Vagina (tissue), 2 donors: ENCODE measurements around the gene SSX2IP.

Experiments
- CTCF ChIP-seq, 3 experiments: fragments of 450-650 bp in 2 of 3; fragments of 200-600 bp in 1 of 3; sonication (generic) in 1 of 3; IDR thresholded peaks; one replicate each; pipeline ENCODE4 v1.5.1; 2017 to 2019; ENCODE audit warnings: antibody characterized with exemption in 3 of 3, mild to moderate bottlenecking in 2 of 3, moderate library complexity in 2 of 3
- POLR2A ChIP-seq, 2 donors: fragments of 450-650 bp; IDR thresholded peaks; one replicate each; pipeline ENCODE4 v1.6.1; 2017; ENCODE audit warnings: antibody characterized with exemption in 2 of 2, mild to moderate bottlenecking in 2 of 2, moderate library complexity in 2 of 2
- POLR2AphosphoS5 ChIP-seq, 2 donors: sonication (generic); formaldehyde crosslinking; IDR thresholded peaks; one replicate each; pipeline ENCODE4 v1.9.0; 2017; ENCODE audit warnings: antibody characterized with exemption in 2 of 2, mild to moderate bottlenecking in 2 of 2, low read depth in 1 of 2; ENCODE audit not compliant: insufficient read depth in 1 of 2

DNA sequence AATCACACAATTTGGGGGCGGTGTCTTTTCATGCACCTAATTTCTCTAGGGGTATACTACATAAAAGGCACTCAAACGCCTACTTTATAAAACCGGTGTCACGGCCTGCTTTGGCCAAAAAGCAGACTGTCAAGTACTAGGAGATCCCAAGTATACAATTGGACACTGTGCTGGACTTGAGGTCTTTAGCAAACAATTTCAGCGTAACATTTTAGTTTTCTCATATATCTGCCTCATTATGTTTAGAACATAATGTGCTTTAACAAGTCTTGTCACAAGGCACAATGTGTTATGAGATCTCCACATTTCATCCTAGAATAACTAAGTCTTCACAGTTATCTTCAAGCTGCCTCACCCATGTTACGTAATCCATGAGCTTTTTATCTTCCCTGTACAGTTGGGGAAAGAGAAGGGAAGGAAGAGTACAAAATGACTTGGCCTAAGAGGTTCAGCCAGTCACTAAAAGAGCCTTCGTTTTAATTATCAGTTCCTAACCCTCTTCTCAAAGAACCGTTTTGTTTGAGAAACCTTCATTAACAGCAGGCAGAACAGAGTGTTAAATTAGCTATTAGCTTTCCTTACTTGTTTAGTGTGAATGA, 1.7 kb downstream of the SSX2IP start:
- no peak for TF ChIP-seq CTCF (IDR thresholded peaks at IDR 0.05)
- no peak for TF ChIP-seq POLR2A (IDR thresholded peaks at IDR 0.05)
- no peak for TF ChIP-seq POLR2AphosphoS5 (IDR thresholded peaks at IDR 0.05; ENCODE audit: insufficient read depth in 1 of 2, low read depth in 1 of 2)
